ENCODE measurements around the gene CCPG1.
"Not testable (repeated sequence)": the region's sequence is repeated elsewhere in the genome, so short reads cannot be mapped to it uniquely, and the experiment has no call there.

Gene CCPG1

GRCh38 chr15:55408012-55408928, at the start of gene CCPG1, which contains the start of gene PIERCE2:
TSS of gene CCPG1 (minus strand) at chr15:55408359. CDS start at chr15:55389424, 18,935 bp downstream.
TSS of gene PIERCE2 (plus strand) at chr15:55408495. CDS start at chr15:55408769, 274 bp downstream.
- peak; percentile 85 for DNase-seq (ENCODE audit: low read depth)

DNA sequence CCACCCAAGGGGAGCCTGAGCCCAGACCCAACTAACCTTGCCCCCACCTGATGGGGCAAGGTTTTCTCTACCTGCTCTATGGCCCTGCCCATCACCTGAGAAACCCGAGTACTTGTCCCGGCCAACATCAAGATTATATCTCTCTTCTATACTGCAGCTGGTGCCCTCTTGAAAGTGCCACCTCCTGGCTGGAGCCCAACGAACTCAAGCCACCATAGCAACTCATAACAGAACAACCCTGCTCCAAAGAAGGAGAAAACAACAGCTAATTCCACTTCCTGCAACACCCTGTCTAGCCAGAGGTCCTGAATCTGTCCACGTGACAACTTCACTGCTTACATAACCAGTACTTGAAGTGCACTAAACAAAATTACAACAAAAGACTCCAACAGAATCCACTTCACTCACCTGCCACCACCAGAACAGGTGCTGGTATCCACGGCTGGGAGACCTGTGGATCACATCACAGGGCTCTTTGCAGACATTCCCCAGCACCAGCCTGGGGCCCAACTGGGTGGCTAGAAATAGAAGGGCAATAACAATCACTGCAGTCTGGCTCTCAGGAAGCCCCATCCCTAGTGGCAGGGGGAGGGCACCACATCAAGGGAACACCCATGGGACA, 49.4 kb upstream of the CCPG1 start:
- no peak for DNase-seq (ENCODE audit: low read depth)

GRCh38 chr15:55447030-55447394, 38.9 kb upstream of the CCPG1 start:
- DNase-seq (ENCODE audit: low read depth): not testable (repeated sequence)

- DNase-seq (ENCODE audit: low read depth): not testable (repeated sequence)
Observed at GRCh38 chr15:55446379-55447029, 38.3 kb upstream of the CCPG1 start.

- not testable (repeated sequence) for DNase-seq (ENCODE audit: low read depth)
Observed at GRCh38 chr15:55445936-55446335, 37.8 kb upstream of the CCPG1 start.

DNA sequence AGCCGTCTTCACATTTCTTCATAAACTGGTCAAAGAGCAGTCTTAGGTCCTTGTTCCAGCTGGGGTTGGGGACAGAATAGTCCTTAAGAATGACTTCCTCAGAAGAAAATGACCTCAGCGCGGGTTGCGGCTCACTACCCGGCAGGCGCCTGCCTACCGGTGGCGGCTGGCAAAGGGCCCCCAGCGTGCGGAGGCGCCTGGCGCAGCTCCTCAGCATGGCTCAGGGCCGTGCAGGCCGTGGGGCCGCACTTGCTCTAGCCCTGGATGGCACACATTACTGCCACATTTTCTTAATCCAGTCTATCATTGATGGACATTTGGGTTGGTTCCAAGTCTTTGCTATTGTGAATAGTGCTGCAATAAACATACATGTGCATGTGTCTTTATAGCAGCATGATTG, 35.0 kb upstream of the CCPG1 start:
- DNase-seq (ENCODE audit: low read depth): not testable (repeated sequence)

DNA sequence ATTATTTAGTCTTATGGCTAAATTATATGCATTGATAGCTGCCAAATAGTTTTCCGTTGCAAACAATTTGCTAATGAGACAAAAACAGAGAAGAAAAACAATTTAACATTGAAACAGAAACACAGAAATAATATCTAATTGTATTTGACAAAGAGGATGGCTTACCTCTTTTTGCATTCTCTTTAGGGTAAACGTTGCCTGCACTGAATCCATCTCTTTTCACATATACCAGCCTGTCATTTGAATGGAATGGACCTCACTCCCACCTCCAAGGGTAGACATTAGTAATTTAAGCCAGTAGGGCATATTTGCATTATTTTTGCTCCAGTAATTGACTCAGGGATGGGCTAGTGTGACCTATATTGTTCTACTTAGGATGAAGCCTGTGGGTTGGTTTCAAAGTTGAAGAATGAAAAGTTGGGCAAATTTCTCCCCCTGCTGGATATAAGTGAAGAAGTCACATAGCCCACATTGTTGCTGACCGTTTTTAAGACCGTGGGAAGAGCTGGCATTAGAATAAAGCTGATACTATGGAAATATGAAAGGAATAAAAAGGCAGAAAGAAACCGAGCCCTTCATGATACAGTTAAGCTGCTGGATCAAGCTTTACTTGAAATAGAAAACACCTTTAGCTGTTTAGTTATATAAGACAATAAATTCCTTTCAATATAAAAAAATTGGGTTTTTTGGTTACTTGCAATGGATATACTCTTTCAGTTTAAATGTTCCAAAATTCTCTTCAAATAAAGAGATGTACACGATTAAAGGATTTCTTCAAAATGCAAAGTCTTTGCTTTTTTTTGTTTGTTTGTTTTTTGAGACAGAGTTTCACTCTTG, 27.0 kb upstream of the CCPG1 start:
- DNase-seq (ENCODE audit: low read depth): no peak

DNA sequence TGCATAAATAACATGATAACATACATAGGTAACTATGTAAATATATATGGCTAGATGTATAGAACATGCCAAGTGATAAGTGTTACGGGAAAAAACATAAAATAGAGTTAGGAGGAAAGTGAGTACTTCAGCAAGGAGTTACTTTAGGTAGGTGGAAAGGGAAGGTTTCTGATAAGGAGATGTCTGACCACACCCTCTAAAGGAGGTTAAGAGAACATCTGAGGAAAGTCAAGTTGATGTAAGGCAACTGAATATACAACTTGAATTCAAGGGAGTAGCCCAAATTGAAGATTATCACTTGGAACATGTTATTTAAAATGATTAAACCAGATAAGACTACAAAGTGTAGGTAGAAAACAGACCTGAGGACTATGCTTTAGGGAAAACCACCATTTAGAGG, 13.9 kb upstream of the CCPG1 start:
- DNase-seq (ENCODE audit: low read depth): no peak

GRCh38 chr15:55420171-55420866, 12.2 kb upstream of the CCPG1 start:
- DNase-seq (ENCODE audit: low read depth): no peak

DNA sequence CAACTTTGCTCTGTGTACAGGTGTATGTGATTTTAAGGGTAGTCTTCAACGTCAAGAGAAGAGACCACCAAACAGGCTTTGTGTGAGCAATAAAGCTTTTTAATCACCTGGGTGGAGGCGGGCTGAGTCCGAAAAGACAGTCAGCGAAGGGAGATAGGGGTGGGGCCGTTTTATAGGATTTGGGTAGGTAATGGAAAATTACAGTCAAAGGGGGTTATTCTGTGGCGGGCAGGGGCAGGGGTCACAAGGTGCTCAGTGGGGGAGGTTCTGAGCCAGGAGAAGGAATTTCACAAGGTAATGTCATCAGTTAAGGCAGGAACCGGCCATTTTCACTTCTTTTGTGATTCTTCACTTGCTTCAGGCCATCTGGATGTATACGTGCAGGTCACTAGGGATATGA, 9.5 kb upstream of the CCPG1 start:
- not testable (repeated sequence) for DNase-seq (ENCODE audit: low read depth)

GRCh38 chr15:55408976-55409375, 817 bp upstream of the CCPG1 start:
- DNase-seq (ENCODE audit: low read depth): not testable (repeated sequence)

DNA sequence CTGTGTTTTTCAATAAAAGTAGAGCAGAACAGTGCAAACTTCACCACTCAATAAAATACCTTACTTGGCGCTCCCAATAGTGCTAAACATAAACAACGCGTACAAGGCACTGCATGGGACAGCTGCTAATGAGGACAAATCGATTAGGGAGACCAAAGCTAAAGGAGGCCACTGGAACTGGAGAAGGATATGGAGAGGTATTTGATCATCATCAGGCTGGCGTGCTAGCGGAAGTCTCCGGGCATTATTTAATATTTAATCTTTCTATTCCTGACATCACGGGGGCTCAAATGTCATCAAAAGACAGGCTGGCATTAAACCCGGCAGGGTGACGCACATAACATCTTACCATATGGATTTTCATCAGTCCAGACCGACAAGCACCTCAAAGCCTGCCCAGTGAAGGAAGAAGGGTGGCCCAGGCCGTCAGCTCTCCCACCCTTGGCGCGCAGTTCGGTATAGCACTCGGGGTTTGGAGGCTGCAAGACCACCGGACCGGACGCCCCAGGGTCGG, 604 bp downstream of the CCPG1 start:
- DNase-seq (ENCODE audit: low read depth): no peak

GRCh38 chr15:55403531-55403930, 4.6 kb downstream of the CCPG1 start:
- DNase-seq (ENCODE audit: low read depth): no peak

- DNase-seq (ENCODE audit: low read depth): no peak
Observed at GRCh38 chr15:55402707-55403106, 5.5 kb downstream of the CCPG1 start.

- DNase-seq (ENCODE audit: low read depth): no peak
Observed at GRCh38 chr15:55401786-55402246, 6.3 kb downstream of the CCPG1 start.

DNA sequence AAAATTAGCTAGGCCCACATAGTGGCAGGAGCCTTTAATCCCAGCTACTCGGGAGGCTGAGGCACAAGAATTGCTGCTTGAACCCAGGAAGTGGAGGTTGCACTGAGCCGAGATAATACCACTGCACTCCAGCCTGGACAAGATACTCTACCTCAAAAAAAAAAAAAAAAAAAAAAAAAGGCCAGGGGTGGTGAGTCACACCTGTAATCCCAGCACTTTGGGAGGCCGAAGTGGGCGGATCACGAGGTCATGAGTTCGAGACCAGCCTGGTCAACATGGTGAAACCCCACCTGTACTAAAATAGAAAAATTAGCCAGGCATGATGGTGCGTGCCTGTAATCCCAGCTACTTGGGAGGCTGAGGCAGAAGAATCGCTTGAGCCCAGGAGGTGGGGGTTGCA, 8.1 kb downstream of the CCPG1 start:
- not testable (repeated sequence) for DNase-seq (ENCODE audit: low read depth)

- no peak for DNase-seq (ENCODE audit: low read depth)
Observed at GRCh38 chr15:55398243-55398642, 9.9 kb downstream of the CCPG1 start.

GRCh38 chr15:55394694-55395093, 13.5 kb downstream of the CCPG1 start:
- DNase-seq (ENCODE audit: low read depth): no peak

DNA sequence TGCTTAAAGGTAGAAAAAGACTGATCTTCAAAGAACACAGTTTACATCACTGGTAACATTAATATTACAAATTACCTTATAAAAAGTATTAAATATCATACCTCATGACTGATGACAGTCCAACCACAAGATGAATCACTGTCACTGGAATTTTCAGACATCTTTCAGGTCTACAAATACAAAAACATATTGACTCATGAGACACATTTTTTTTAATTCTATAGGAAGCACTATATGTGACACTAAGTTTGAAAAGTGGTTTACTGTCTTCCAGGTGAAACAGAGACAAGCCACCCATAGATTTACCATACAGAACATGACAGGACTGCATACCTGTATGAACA, 18.9 kb downstream of the CCPG1 start:
- peak; percentile 12 for DNase-seq (ENCODE audit: low read depth)

DNA sequence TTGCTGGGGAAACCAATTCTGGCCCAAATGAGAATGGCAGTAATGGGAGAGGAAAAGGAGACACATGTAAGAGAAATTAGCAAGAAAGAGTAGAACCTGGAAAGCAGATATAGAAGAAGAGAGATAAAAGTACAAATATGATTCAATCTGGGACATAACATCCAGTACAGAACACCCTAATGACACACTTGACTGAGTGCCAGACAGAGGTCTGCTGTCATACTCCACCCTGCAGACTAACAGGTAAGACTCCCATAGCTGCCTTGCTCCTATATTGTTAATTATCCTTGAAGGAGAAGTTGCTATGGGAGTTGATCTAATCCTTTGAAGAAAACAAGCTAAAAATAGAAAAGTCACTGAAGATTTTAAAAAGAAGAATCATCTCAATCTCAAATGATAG, 21.1 kb downstream of the CCPG1 start:
- DNase-seq (ENCODE audit: low read depth): no peak

DNA sequence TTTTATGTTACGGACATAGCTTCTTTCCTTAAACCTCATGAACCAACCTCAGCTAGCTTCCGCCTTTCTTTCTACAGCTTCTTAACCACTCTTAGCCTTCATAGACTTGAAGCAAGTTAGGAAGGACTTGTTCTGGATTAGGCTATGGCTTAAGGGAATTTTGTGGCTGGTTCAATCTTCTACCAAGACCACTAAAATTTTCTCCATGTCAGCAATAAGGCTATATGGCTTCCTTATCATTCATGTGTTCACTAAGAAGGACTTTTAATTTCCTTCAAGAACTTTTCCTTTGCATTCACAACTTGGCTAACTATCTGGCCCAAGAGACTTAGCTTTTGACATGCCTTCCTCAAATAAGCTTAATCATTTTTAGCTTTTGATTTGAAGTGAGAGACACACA, 24.5 kb downstream of the CCPG1 start:
- DNase-seq (ENCODE audit: low read depth): no peak
